HepG2 (cell line): ENCODE data around the gene SLC39A10. TPM values are rescaled to one million over a fixed set of nuclear protein-coding genes. Genes with fewer than 3 reads are reported as not detected.

Source experiments
- CREM ChIP-seq, 2 experiments: sonication (generic) in 1 of 2; formaldehyde crosslinking in 1 of 2; IDR thresholded peaks; 2 replicates each; pipeline versions ENCODE4 v1.4.0 to v1.6.1; 2016 to 2020; ENCODE audit warnings: antibody characterized with exemption in 1 of 2, mild to moderate bottlenecking in 1 of 2, missing genetic modification reagents in 1 of 2
- KLF6 ChIP-seq: IDR thresholded peaks from 2 replicates; pipeline ENCODE4 v1.8.0; 2016; ENCODE audit warnings: missing biosample characterization, missing genetic modification reagents
- NCOA5 ChIP-seq: sonication (generic); formaldehyde crosslinking; IDR thresholded peaks from 2 replicates; pipeline ENCODE4 v1.4.0; 2020; ENCODE audit warnings: missing genetic modification reagents
- NFATC3 ChIP-seq: sonication (generic); formaldehyde crosslinking; IDR thresholded peaks from 2 replicates; pipeline ENCODE4 v1.5.1; 2020; ENCODE audit warnings: mild to moderate bottlenecking, missing genetic modification reagents
- SRF ChIP-seq: IDR thresholded peaks from 2 replicates; pipeline ENCODE4 v1.6.1; 2011; ENCODE audit warnings: mild to moderate bottlenecking, low read depth, low read length, moderate library complexity
- ZMYM2 ChIP-seq: sonication (generic); formaldehyde crosslinking; IDR thresholded peaks from 2 replicates; pipeline ENCODE4 v1.8.0; 2022; ENCODE audit warnings: mild to moderate bottlenecking, missing genetic modification reagents
- ZNF331 ChIP-seq: sonication (generic); formaldehyde crosslinking; IDR thresholded peaks from 2 replicates; pipeline ENCODE4 v1.4.0; 2020; ENCODE audit warnings: missing genetic modification reagents
- polyA plus RNA-seq, 8 experiments: library from polyadenylated mRNA; depleted of rRNA in 3 of 8; stranded (reverse) in 7 of 8; unstranded in 1 of 8; fragments of >200 nt; fragmentation: Illumina TruSeq in 4 of 8; extraction: Trizol in 4 of 8; gene quantifications; 2 replicates each; pipeline versions ENCODE4 v1.2.1 to v1.2.3, GENCODE V29; 2011 to 2016; ENCODE audit warnings: low read depth in 4 of 8, missing spikeins in 1 of 8, mixed read lengths in 1 of 8; ENCODE audit not compliant: insufficient read depth in 1 of 8
- total RNA-seq, 5 experiments: library from RNA; depleted of rRNA; stranded (reverse); fragments of >200 nt; fragmentation: Illumina TruSeq; extraction: Trizol; gene quantifications; 2 replicates each; pipeline ENCODE4 v1.2.3, GENCODE V29; 2016; ENCODE audit warnings: low read depth in 1 of 5
- TF ChIP-seq, protein P1 (sequence below): sonication (generic); formaldehyde crosslinking; IDR thresholded peaks from 2 replicates; pipeline ENCODE4 v1.5.0; 2020; ENCODE audit warnings: missing genetic modification reagents
- TF ChIP-seq, protein P2 (sequence below): sonication (generic); formaldehyde crosslinking; IDR thresholded peaks from 2 replicates; pipeline ENCODE4 v1.4.0; 2020; ENCODE audit warnings: mild to moderate bottlenecking, low read depth, missing genetic modification reagents
- TF ChIP-seq, protein P3 (sequence below): sonication (generic); formaldehyde crosslinking; IDR thresholded peaks from 2 replicates; pipeline ENCODE4 v1.4.0; 2020; ENCODE audit warnings: missing genetic modification reagents, mild to moderate bottlenecking, borderline replicate concordance
- TF ChIP-seq, protein P4 (sequence below): sonication (generic); formaldehyde crosslinking; IDR thresholded peaks from 2 replicates; pipeline ENCODE4 v1.5.0; 2020; ENCODE audit warnings: missing genetic modification reagents

Gene SLC39A10
- total and polyA plus RNA-seq, 2 of the 13 experiments (the other 11 are each of a cell fraction or from before 2014, with no cell fraction given): 13.2 to 21.0 TPM

DNA sequence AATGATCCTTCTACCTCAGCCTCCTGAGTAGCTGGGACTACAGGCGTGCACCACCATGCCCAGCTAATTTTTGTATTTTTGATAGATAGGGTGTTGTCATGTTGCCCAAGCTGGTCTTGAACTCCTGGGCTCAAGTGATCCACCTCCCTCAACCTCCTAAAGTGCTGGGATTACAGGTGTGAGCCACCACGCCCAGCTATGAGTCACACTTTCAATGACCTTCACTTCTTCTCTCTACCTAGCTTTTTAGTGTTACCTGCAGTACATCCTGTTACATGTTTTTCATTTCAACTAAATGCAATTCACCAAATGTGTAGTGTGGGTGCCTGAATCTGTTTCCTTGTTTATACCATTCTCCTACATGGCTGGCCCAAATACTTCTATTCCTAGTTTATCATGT, 64.0 kb downstream of the SLC39A10 start (continued):
- TF ChIP-seq, protein P1, sequence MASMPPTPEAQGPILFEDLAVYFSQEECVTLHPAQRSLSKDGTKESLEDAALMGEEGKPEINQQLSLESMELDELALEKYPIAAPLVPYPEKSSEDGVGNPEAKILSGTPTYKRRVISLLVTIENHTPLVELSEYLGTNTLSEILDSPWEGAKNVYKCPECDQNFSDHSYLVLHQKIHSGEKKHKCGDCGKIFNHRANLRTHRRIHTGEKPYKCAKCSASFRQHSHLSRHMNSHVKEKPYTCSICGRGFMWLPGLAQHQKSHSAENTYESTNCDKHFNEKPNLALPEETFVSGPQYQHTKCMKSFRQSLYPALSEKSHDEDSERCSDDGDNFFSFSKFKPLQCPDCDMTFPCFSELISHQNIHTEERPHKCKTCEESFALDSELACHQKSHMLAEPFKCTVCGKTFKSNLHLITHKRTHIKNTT (CRISPR knock-in tag): no peak
- no peak for TF ChIP-seq NFATC3 (CRISPR knock-in tag)
- no peak for TF ChIP-seq ZNF331 (CRISPR knock-in tag)
- TF ChIP-seq, protein P2, sequence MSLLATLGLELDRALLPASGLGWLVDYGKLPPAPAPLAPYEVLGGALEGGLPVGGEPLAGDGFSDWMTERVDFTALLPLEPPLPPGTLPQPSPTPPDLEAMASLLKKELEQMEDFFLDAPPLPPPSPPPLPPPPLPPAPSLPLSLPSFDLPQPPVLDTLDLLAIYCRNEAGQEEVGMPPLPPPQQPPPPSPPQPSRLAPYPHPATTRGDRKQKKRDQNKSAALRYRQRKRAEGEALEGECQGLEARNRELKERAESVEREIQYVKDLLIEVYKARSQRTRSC: no peak
- TF ChIP-seq KLF6: no peak
- no peak for TF ChIP-seq SRF
- TF ChIP-seq, protein P3, sequence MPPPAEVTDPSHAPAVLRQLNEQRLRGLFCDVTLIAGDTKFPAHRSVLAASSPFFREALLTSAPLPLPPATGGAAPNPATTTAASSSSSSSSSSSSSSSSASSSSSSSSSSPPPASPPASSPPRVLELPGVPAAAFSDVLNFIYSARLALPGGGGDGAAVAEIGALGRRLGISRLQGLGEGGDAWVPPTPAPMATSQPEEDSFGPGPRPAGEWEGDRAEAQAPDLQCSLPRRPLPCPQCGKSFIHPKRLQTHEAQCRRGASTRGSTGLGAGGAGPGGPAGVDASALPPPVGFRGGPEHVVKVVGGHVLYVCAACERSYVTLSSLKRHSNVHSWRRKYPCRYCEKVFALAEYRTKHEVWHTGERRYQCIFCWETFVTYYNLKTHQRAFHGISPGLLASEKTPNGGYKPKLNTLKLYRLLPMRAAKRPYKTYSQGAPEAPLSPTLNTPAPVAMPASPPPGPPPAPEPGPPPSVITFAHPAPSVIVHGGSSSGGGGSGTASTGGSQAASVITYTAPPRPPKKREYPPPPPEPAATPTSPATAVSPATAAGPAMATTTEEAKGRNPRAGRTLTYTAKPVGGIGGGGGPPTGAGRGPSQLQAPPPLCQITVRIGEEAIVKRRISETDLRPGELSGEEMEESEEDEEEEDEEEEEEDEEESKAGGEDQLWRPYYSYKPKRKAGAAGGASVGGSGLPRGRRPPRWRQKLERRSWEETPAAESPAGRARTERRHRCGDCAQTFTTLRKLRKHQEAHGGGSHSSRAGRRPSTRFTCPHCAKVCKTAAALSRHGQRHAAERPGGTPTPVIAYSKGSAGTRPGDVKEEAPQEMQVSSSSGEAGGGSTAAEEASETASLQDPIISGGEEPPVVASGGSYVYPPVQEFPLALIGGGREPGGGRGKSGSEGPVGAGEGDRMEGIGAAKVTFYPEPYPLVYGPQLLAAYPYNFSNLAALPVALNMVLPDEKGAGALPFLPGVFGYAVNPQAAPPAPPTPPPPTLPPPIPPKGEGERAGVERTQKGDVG (CRISPR knock-in tag): no peak
- TF ChIP-seq, protein P4, sequence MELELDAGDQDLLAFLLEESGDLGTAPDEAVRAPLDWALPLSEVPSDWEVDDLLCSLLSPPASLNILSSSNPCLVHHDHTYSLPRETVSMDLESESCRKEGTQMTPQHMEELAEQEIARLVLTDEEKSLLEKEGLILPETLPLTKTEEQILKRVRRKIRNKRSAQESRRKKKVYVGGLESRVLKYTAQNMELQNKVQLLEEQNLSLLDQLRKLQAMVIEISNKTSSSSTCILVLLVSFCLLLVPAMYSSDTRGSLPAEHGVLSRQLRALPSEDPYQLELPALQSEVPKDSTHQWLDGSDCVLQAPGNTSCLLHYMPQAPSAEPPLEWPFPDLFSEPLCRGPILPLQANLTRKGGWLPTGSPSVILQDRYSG: no peak
- TF ChIP-seq ZMYM2 (CRISPR knock-in tag): no peak
- TF ChIP-seq CREM (IDR thresholded peaks at IDR 0.05): no peak
- no peak for TF ChIP-seq CREM (CRISPR knock-in tag; IDR thresholded peaks at IDR 0.05)
- no peak for TF ChIP-seq NCOA5
